SK-N-MC (cell line): ENCODE measurements around the gene RYR3.

Experiments used
- EZH2 ChIP-seq: fragments of 200-600 bp; sonication (generic); IDR thresholded peaks from one replicate; pipeline ENCODE4 v1.6.1; 2017; ENCODE audit warnings: antibody characterized with exemption
- POLR2AphosphoS5 ChIP-seq: IDR thresholded peaks from 2 replicates; pipeline ENCODE4 v1.6.1; 2012; ENCODE audit warnings: mild to moderate bottlenecking, low read depth, low read length, borderline replicate concordance

GRCh38 chr15:33545866-33546265, 235.1 kb downstream of the RYR3 start:
- TF ChIP-seq POLR2AphosphoS5 (no peak), EZH2 (no peak)
